T-helper 1 cell (primary cell): ENCODE results near the gene NPAS2.

Experiments
- DNase-seq, 5 donors: peaks; one replicate each; pipeline ENCODE4 v3.0.0-alpha.2; 2012 to 2020

The NPAS2 gene

DNA sequence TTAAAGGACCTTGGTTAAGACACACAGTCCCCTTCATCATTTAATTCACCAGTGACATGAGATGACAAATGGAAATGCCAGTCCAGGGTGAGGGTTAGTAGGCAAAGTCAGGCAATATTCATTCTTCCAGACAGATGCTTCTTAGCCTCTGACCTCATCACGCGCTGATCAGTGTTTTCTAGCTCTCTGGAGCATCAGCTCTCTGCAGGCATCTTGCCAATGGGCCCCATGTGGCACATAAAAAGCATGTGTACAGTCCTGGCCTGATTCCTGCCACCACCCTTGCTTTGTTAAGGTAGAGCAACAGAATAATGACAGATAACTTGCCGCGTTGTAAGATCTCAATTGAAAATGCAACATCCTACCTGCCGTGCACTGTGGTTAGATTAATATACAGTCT, 20.3 kb upstream of the NPAS2 start:
- no peak for DNase-seq

DNA sequence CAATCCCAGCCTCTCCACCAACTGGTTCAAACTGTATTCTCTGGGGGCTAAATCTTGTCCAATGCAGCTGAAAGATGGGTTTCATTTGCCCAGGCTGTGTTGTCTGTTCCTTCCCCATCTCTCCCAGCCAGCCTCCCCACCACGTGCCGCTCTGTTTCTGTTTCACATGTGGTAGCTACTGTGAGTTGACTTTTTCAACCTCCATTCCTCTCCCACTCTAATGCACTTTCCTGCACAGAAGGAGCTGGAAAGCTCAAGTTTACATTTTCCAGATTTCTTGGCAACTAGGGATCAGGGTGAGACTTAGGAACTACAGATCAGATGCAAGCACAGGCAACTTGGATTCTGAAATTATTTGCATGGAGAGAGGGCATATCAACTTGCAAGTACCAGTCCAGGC, 19.0 kb upstream of the NPAS2 start:
- no peak for DNase-seq

DNA sequence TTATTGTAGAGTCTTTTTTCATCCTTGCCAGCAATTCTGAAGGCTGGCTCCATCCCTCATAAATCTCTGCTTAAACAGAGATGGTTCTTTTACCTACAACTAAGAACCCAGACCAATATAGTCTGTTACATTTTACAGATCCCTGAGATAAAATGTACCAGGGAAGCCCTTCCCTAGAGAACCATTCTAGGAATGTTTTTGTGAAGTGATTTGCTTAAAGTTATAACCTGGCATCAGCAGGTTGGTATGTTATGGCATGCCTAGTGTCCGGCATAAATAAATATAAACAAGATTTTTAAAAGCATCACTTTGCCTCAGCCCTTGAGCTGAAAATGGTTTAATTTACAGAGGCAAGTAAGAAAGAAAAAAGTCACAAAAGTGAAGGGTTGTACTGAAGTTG, 18.5 kb upstream of the NPAS2 start:
- no peak for DNase-seq

DNA sequence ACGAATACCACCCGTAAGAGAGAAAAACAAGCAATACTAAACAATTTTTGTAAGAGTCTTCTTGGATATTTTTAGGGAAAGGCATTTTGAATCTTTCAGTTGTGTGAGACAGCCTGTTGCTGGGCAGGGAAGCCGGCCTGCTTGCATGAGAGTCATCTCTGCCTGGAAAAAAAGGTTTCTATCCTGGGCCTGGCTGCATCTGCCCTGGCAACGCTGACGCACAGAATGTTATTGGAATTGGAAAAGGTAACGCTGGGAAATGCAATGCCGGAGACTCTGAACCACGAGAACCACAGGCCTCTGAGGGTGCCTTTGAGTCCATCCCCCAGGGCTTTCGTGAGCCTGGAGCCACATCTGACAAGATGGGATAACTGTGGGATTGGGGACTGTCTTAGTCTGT, 17.9 kb upstream of the NPAS2 start:
- DNase-seq: no peak

DNA sequence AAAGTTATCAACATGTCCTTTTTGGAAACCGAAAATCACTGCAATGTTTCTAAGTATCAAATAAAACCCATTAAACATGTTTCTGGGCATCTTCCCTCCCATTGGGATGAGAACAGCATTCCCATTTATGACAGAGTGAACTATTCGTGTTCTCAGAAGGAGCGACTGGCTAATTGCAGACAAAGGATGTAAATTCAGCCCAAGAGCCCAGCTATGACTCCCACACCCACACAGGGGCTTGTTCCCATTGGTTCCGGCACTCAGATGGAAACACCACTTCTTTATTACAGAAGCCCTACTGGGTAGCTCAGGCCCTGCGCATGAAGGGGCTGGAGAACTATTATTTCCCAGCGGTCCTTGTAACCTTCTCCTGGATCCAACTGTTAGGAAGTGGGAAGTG, 16.6 kb upstream of the NPAS2 start:
- no peak for DNase-seq

DNA sequence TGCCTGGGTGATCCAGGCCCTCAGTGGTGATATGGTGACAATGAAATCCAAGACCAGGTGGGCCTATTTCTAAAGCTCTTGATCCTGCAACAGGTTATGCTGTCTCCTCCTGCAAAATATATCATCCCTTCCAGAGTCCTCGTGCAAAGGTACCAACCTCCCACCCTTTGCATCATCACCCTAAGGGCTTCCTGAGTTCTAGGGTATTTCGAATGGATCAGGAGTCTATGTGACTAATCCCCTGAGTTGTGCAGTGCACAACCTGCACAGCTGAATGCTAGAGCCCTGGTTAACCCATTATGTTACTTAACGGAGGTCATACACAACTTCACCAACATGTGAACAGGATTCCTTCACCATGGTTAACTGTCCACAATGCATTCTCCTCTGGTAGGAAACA, 13.4 kb upstream of the NPAS2 start:
- no peak for DNase-seq

DNA sequence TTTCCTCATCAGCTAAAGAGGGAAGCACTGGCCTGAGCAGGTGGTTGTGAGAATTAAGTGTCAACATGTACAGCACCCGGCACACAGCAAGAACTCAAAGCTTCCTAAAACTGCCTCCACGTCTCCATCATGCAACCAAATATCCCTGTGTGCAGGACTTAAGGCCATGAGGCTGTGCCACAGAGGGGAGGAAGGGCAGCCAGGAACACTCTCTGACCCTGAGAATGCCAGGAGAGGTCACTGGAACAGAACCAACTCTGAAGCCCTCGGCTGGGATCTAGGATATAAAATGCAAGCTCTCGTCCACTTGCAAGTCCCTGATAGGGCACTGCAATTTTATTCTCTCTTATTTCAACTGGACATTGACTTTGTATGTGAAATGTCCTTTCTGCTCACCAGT, 12.2 kb upstream of the NPAS2 start:
- no peak for DNase-seq

DNA sequence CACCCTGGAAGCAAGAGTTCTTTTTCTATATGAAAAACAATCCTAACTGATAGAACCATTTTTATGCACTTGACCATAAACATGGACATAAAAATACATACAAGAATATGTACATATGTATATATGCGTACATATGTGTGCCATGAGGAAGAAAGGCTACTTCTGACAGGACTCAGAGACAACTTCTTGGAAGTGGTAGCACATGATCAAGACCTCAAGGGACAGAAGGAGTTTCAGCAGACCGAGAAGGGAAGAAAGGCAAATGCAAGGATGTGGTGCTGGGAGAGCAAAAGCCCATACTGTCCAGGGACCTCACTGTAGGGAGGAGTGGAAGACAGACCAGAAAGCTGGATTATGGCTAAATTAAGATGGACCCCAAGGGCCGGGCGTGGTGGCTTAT, 11.4 kb upstream of the NPAS2 start:
- no peak for DNase-seq

DNA sequence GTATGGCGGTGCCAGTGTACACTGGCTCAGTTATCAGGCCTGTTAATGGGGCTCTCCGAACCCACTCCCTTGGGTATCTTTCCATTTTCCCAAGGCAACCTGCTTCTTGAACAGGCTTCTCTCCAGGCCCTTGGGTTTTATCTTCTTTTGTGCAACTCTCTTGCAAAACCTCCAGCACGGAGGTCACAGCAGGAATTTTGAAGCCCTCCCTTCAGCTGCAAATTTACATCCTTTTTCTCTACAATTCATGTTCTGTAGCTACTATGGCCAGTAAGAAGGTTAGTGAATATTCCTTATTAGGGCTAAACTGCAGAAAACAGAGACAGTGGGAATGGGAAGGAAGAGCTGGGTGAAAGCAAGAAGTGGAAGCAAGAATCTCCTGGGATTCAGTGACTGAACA, 10.4 kb upstream of the NPAS2 start:
- no peak for DNase-seq

GRCh38 chr2:100810603-100811145, 9.3 kb upstream of the NPAS2 start:
- DNase-seq: no peak

DNA sequence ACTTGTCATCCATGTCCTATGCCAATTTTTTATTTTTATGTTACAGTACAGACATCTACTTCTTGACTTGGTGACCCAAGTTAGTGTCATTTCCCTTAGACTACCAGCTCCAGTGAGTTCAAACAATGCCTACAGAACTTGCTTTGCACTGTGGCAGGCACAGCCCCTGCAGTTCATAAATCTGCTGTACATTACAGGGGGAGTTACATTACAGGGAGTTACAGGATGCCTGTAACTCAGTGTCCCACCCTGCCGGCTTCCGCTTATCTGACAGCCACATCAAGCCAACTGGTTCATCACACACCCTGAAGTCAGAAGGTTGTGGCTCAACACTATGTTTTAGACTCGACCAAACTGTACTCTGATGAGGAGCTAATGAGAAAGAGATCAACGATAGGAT, 7.8 kb upstream of the NPAS2 start:
- no peak for DNase-seq

DNA sequence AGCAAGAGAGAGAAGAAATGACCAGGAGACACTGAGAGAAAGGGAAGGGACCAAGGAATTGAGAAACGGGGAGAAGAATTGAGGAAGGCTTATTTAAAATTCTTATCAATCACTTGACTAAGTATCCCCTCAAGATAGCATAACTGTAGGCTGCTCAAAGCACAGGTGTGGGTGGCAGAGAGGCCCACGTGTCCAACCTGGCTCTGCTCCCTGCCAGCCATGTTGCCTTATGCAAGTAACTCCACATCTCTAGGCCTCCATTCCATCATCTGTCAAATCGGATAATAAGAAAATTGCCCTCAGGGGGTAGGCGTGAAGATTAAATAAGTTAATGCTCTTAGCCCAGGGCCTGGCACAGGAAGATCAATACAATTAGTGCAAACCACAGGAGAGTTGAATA, 7.4 kb upstream of the NPAS2 start:
- DNase-seq: no peak

- DNase-seq: peak in 1 of 5 donors; percentile 18
Observed at GRCh38 chr2:100813527-100813926, 6.4 kb upstream of the NPAS2 start.

- DNase-seq: no peak
Observed at GRCh38 chr2:100814043-100814442, 5.9 kb upstream of the NPAS2 start.

DNA sequence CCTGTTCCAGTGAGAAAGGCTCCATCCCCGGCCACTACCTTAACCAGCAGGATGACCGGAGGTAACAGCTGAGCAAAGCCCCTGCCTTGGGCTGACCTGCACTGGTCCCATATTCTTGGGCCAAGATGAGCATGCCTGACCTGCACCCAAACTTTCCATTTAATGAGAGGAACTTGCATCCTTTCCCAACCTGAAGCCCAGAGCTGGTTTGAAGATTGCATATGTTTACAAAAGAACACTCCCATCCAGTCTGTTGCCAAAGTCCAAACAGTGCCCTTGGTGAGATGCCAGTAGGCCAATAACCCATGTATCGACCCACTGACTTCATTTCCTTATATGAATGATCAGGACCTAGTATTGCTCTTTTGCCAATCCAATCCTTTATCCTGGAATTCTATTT, 5.5 kb upstream of the NPAS2 start:
- DNase-seq: no peak

GRCh38 chr2:100817388-100817985, 2.5 kb upstream of the NPAS2 start:
- DNase-seq: no peak

DNA sequence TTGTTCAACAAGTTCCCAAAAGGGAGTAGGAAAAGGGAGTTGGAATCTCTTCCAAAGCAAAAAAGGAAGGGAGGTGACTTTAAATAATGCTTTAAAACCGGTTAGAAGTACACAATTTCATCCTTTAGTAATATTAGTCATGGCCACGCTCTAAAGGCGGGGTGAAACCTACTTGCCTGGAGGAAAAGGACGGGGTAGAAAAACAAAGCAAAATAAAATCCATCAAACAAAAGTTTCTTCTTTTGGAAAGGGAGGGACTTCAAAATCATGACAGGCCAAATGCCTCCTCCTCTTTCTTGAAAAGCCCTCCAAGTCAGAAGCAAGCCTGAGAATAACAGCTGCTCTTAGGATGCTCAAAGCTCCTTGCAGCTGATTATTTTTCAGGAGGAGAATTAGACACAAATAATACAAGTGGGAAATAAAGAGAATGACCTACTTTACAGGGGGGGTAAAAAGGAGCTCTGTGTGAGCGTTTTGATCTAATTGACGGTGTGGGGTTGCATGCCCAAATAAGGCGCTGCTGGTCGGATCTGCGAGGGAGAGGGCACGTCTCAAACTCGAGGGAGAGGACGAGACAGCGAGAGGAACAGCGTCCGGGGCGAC, 1.8 kb upstream of the NPAS2 start:
- no peak for DNase-seq

DNA sequence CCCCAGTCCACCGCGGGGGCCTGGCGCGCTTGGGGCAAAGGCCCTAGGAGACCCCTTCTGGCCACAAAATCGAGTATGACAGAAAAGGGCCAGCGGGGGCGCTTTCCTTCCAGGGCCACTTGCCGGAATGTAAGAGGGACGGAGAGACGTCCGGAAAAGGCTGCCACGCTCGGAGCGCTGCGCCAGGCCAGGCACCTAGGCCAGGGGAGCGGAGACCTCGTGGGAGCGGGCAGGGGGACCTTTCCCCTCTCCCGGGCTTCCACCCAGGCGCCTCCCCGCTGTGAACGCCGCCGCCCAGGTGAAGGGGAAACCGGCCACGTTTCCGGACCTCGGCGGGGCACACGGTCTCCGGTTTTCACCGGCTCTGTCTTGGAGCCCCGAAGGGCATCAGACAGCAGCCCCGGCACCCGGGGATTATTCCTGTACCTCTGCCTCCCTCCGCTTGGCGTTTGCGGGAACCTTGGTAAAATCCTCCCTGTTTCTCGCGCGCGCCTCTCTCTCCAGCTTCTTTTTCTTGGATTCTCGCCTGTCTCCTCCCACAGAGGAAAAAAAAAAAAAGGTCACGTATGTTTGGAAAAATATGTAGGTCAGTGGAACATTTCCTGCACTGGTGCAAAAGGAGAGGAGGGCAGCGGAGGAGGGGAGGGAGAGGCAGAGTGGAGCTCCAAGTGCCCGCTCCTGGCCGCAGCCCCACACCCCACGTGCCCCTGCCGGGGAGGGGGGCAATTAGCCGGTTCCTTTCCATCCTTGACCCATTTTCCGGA, 1.2 kb upstream of the NPAS2 start:
- peak in 1 of 5 donors; percentile 5 for DNase-seq

DNA sequence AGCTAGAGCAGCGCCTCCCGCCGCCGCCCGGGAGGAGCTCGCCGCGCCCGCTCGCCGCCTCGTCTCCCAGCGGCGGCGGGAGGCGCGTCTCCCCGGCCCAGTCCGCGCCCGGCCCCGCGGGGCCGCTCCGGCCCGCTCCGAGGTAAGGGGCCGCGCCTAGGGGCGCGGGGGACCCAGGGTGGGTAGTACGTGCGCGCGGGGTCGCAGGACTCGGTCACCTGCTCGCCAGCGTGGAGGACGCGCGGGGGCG, 259 bp downstream of the NPAS2 start:
- no peak for DNase-seq

- no peak for DNase-seq
Observed at GRCh38 chr2:100820523-100821254, 750 bp downstream of the NPAS2 start.

DNA sequence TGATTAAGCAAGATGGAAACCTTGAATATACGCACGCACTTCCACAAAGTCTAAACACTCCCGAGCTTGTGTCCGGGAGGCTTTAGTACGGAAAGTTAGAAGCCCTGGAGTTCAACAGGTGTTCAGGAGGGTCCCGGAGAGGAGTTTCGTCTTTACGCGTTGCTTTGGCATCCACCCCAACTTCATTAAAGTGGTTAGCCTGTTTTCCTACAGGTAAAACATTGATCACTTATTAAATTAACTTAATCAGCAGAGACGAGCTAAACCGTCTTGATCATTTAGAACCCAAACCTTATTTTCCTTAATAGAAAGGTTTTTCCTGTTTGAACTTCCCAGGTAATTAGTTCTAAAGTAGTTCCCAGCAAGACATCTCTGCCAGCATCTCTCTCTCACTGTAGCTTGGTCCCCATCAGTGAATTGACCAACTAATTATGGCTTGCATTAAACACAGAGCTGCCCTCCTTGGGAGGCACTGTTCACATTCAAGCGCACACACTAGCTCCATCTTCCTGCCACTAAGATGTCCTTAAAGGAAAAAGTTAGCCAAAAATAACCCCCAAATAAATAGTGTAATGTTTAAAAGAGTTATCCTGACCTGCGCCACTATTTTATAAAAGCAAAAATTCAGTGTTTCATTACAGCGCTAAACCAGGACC, 1.4 kb downstream of the NPAS2 start:
- no peak for DNase-seq

DNA sequence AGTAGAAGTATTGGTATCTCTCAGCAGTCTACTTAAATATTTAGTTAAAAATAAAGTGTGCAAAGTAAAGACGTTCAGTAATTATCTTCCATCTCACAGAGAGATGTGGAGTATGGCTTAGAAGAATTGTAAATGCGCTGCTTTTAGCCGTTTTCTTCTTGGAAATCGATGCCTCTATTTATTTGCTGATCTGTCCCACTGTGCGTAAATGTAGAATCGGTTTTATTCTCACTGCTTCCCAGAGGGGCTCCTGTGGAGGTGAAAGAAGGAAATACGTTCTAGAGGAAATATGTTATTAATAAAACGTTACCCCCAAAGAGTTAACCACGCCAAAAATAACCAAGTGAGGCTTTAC, 1.9 kb downstream of the NPAS2 start:
- no peak for DNase-seq

GRCh38 chr2:100822587-100823248, 2.8 kb downstream of the NPAS2 start:
- DNase-seq: no peak
